Thoracic aorta (tissue), 2 donors: ENCODE data around the gene RNF166. TPM values are rescaled to one million over a fixed set of nuclear protein-coding genes. Genes with fewer than 3 reads are reported as not detected.

Source experiments
- ATAC-seq: fragments of 150-250 bp; one replicate; pipeline ENCODE4 v1.8.0; 2017; ENCODE audit warnings: low read depth; ENCODE audit not compliant: insufficient number of reproducible peaks, low FRiP score
- DNase-seq: peaks from one replicate; pipeline ENCODE4 v3.0.0-alpha.2; 2020; ENCODE audit warnings: low spot score
- H3K27ac ChIP-seq, 2 donors: fragments of 200-600 bp; sonication (generic); 1 replicate in 1 of 2; 2 replicates in 1 of 2; pipeline ENCODE4 v1.5.1; 2016; ENCODE audit warnings: mild to moderate bottlenecking in 2 of 2, moderate library complexity in 2 of 2
- H3K27me3 ChIP-seq: fragments of 200-600 bp; sonication (generic); replicated peaks from 2 replicates; pipeline ENCODE4 v1.6.0; 2016; ENCODE audit warnings: mild to moderate bottlenecking; ENCODE audit not compliant: insufficient read depth
- H3K36me3 ChIP-seq: fragments of 200-600 bp; sonication (generic); one replicate; pipeline ENCODE4 v1.5.1; 2016
- H3K4me1 ChIP-seq, 2 donors: fragments of 200-600 bp; sonication (generic); 1 replicate in 1 of 2; 2 replicates in 1 of 2; pipeline versions ENCODE4 v1.5.1 to v1.6.0; 2016; ENCODE audit warnings: low read depth in 2 of 2, mild to moderate bottlenecking in 1 of 2; ENCODE audit not compliant: control insufficient read depth in 1 of 2
- H3K4me3 ChIP-seq: fragments of 200-600 bp; sonication (generic); 2 replicates; pipeline ENCODE4 v1.5.1; 2016; ENCODE audit warnings: mild to moderate bottlenecking
- H3K9me3 ChIP-seq: fragments of 200-600 bp; sonication (generic); 2 replicates; pipeline ENCODE4 v1.5.1; 2016
- CTCF ChIP-seq: fragments of 200-600 bp; sonication (generic); IDR thresholded peaks from one replicate; pipeline ENCODE4 v1.5.1; 2019; ENCODE audit warnings: antibody characterized with exemption
- total RNA-seq, 2 donors: library from RNA; depleted of rRNA; stranded (reverse); fragments of >200 nt; gene quantifications; one replicate each; pipeline versions ENCODE4 v1.1.0 to v1.2.3, GENCODE V29; 2016

Gene RNF166
- total RNA-seq, 2 donors from 2014 or later = 20.7 to 36.6 TPM

- Histone ChIP-seq H3K36me3 (peaks cover 13% of the 10 kb centered on the region), H3K27me3 (no peaks in the 10 kb centered on the region), H3K4me1 (peaks cover 0 to 6% of the 10 kb centered on the region in 2 donors), H3K27ac (no peak overlapping the region), H3K9me3 (no peaks in the 10 kb centered on the region), H3K4me3 (no peak overlapping the region)
- ATAC-seq (no peak), DNase-seq (no peak)
- no peak for TF ChIP-seq CTCF
These were observed 47.5 kb downstream of the RNF166 start for GRCh38 chr16:88658714-88659113.

- Histone ChIP-seq H3K27me3 (no peaks in the 10 kb centered on the region), H3K9me3 (no peaks in the 10 kb centered on the region), H3K4me1 (peaks cover 0 to 6% of the 10 kb centered on the region in 2 donors), H3K36me3 (peaks cover 19% of the 10 kb centered on the region), H3K4me3 (no peak overlapping the region), H3K27ac (no peak overlapping the region)
- ATAC-seq = no peak
- no peak for TF ChIP-seq CTCF
- DNase-seq = no peak
These were observed 48.8 kb downstream of the RNF166 start for GRCh38 chr16:88657371-88657770.

GRCh38 chr16:88656291-88656980, 49.8 kb downstream of the RNF166 start:
- Histone ChIP-seq H3K4me1 (peaks cover under 1 to 3% of the 10 kb centered on the region in 2 donors), H3K27me3 (no peaks in the 10 kb centered on the region), H3K4me3 (no peak overlapping the region), H3K9me3 (no peaks in the 10 kb centered on the region), H3K27ac (no peak overlapping the region), H3K36me3 (peaks cover 19% of the 10 kb centered on the region)
- DNase-seq (no peak), ATAC-seq (no peak)
- TF ChIP-seq CTCF = no peak

- no peak for ATAC-seq
- peaks cover 6 to 7% of the 10 kb centered on the region in 2 donors for H3K4me1 ChIP-seq
- no peak for TF ChIP-seq CTCF
- no peaks in the 10 kb centered on the region for H3K27me3 ChIP-seq
- H3K4me3 ChIP-seq = no peak overlapping the region
- peaks cover 19% of the 10 kb centered on the region for H3K36me3 ChIP-seq
- H3K27ac ChIP-seq = no peak overlapping the region
- DNase-seq = no peak
- no peaks in the 10 kb centered on the region for H3K9me3 ChIP-seq
These were observed 50.4 kb downstream of the RNF166 start for GRCh38 chr16:88655733-88656281.

GRCh38 chr16:88655053-88655732, 51.0 kb downstream of the RNF166 start:
- DNase-seq (no peak), ATAC-seq (no peak)
- no peak for TF ChIP-seq CTCF
- Histone ChIP-seq H3K9me3 (no peaks in the 10 kb centered on the region), H3K27ac (no peak overlapping the region), H3K4me3 (no peak overlapping the region), H3K36me3 (peaks cover 19% of the 10 kb centered on the region), H3K4me1 (peaks cover 6 to 7% of the 10 kb centered on the region in 2 donors), H3K27me3 (no peaks in the 10 kb centered on the region)
